Measurements from ENCODE around the gene TMEM132D. TPM values are rescaled to one million over a fixed set of nuclear protein-coding genes. Genes with fewer than 3 reads are reported as not detected.

Gene TMEM132D
- total RNA-seq, 2 donors from 2014 or later: not detected

- peaks cover 2% of the 10 kb centered on the region for H3K9me3 Mint-ChIP-seq
- ATAC-seq (no peak), DNase-seq (ENCODE audit: low spot score) (no peak)
- H3K27ac Mint-ChIP-seq: no peak overlapping the region
- no peak overlapping the region for H3K4me3 Mint-ChIP-seq
- no peaks in the 10 kb centered on the region for H3K4me1 Mint-ChIP-seq (ENCODE audit: low read depth in 2 of 2)
- H3K27me3 Mint-ChIP-seq: peaks cover 8 to 18% of the 10 kb centered on the region in 2 donors
- no peaks in the 10 kb centered on the region for H3K36me3 Mint-ChIP-seq
Observed at GRCh38 chr12:129459886-129460285, 443.9 kb downstream of the TMEM132D start.

GRCh38 chr12:129446696-129447095 is 457.1 kb downstream of the TMEM132D start:
- Mint-ChIP-seq H3K36me3 (no peaks in the 10 kb centered on the region), H3K4me3 (no peak overlapping the region), H3K4me1 (ENCODE audit: low read depth in 2 of 2) (no peaks in the 10 kb centered on the region), H3K27ac (no peak overlapping the region), H3K9me3 (no peaks in the 10 kb centered on the region), H3K27me3 (peaks cover 2 to 8% of the 10 kb centered on the region in 2 donors)
- no peak for ATAC-seq
- DNase-seq (ENCODE audit: low spot score): no peak

GRCh38 chr12:129440278-129440677 is 463.5 kb downstream of the TMEM132D start:
- ATAC-seq (no peak), DNase-seq (ENCODE audit: low spot score) (no peak)
- Mint-ChIP-seq H3K36me3 (no peaks in the 10 kb centered on the region), H3K4me1 (ENCODE audit: low read depth in 2 of 2) (no peaks in the 10 kb centered on the region), H3K4me3 (no peak overlapping the region), H3K27me3 (peaks cover 2 to 8% of the 10 kb centered on the region in 2 donors), H3K27ac (no peak overlapping the region), H3K9me3 (no peaks in the 10 kb centered on the region)

GRCh38 chr12:129434790-129435189 is 469.0 kb downstream of the TMEM132D start:
- H3K9me3 Mint-ChIP-seq: peaks cover 9% of the 10 kb centered on the region
- no peaks in the 10 kb centered on the region for H3K36me3 Mint-ChIP-seq
- DNase-seq (ENCODE audit: low spot score): no peak
- ATAC-seq: no peak
- peaks cover 7 to 8% of the 10 kb centered on the region in 2 donors for H3K27me3 Mint-ChIP-seq
- H3K4me1 Mint-ChIP-seq (ENCODE audit: low read depth in 2 of 2): no peaks in the 10 kb centered on the region
- H3K4me3 Mint-ChIP-seq: no peak overlapping the region
- H3K27ac Mint-ChIP-seq: no peak overlapping the region

GRCh38 chr12:129428240-129428936 is 475.4 kb downstream of the TMEM132D start:
- no peak for ATAC-seq
- no peak overlapping the region for H3K27ac Mint-ChIP-seq
- no peak for DNase-seq (ENCODE audit: low spot score)
- peaks cover 9% of the 10 kb centered on the region for H3K9me3 Mint-ChIP-seq
- H3K36me3 Mint-ChIP-seq: no peaks in the 10 kb centered on the region
- no peak overlapping the region for H3K4me3 Mint-ChIP-seq
- H3K27me3 Mint-ChIP-seq: peaks cover 0 to 8% of the 10 kb centered on the region in 2 donors
- no peaks in the 10 kb centered on the region for H3K4me1 Mint-ChIP-seq (ENCODE audit: low read depth in 2 of 2)

- Mint-ChIP-seq H3K27ac (no peak overlapping the region), H3K4me1 (ENCODE audit: low read depth in 2 of 2) (no peaks in the 10 kb centered on the region), H3K9me3 (peaks cover 3% of the 10 kb centered on the region), H3K36me3 (no peaks in the 10 kb centered on the region), H3K27me3 (no peaks in the 10 kb centered on the region), H3K4me3 (no peak overlapping the region)
- ATAC-seq (no peak), DNase-seq (ENCODE audit: low spot score) (no peak)
Observed at GRCh38 chr12:129423041-129423580, 480.7 kb downstream of the TMEM132D start.

GRCh38 chr12:129413295-129413694 is 490.5 kb downstream of the TMEM132D start:
- no peaks in the 10 kb centered on the region for H3K36me3 Mint-ChIP-seq
- peaks cover 5% of the 10 kb centered on the region for H3K9me3 Mint-ChIP-seq
- DNase-seq (ENCODE audit: low spot score): no peak
- no peaks in the 10 kb centered on the region for H3K4me1 Mint-ChIP-seq (ENCODE audit: low read depth in 2 of 2)
- H3K27ac Mint-ChIP-seq: no peak overlapping the region
- H3K27me3 Mint-ChIP-seq: peaks cover 2 to 8% of the 10 kb centered on the region in 2 donors
- no peak for ATAC-seq
- H3K4me3 Mint-ChIP-seq: no peak overlapping the region

- no peak overlapping the region for H3K27ac Mint-ChIP-seq
- no peak overlapping the region for H3K4me3 Mint-ChIP-seq
- H3K4me1 Mint-ChIP-seq (ENCODE audit: low read depth in 2 of 2): no peaks in the 10 kb centered on the region
- no peaks in the 10 kb centered on the region for H3K36me3 Mint-ChIP-seq
- H3K9me3 Mint-ChIP-seq: no peaks in the 10 kb centered on the region
- H3K27me3 Mint-ChIP-seq: peaks cover 3 to 8% of the 10 kb centered on the region in 2 donors
- DNase-seq (ENCODE audit: low spot score): no peak
- ATAC-seq: no peak
Observed at GRCh38 chr12:129409281-129409680, 494.5 kb downstream of the TMEM132D start.

GRCh38 chr12:129404556-129404955 is 499.3 kb downstream of the TMEM132D start:
- DNase-seq (ENCODE audit: low spot score) (no peak), ATAC-seq (no peak)
- no peaks in the 10 kb centered on the region for H3K9me3 Mint-ChIP-seq
- H3K36me3 Mint-ChIP-seq: no peaks in the 10 kb centered on the region
- no peak overlapping the region for H3K4me3 Mint-ChIP-seq
- peaks cover 5 to 16% of the 10 kb centered on the region in 2 donors for H3K27me3 Mint-ChIP-seq
- no peak overlapping the region for H3K27ac Mint-ChIP-seq
- H3K4me1 Mint-ChIP-seq (ENCODE audit: low read depth in 2 of 2): no peaks in the 10 kb centered on the region

- Mint-ChIP-seq H3K36me3 (no peaks in the 10 kb centered on the region), H3K4me3 (no peak overlapping the region), H3K27me3 (peaks cover 7 to 24% of the 10 kb centered on the region in 2 donors), H3K9me3 (peaks cover 3% of the 10 kb centered on the region), H3K27ac (no peak overlapping the region), H3K4me1 (ENCODE audit: low read depth in 2 of 2) (no peaks in the 10 kb centered on the region)
- ATAC-seq (peak in 1 of 2 donors; percentile 33), DNase-seq (ENCODE audit: low spot score) (no peak)
Observed at GRCh38 chr12:129401572-129401971, 502.3 kb downstream of the TMEM132D start.

- DNase-seq (ENCODE audit: low spot score) (no peak), ATAC-seq (no peak)
- Mint-ChIP-seq H3K9me3 (peaks cover 2% of the 10 kb centered on the region), H3K4me1 (ENCODE audit: low read depth in 2 of 2) (no peaks in the 10 kb centered on the region), H3K36me3 (no peaks in the 10 kb centered on the region), H3K4me3 (no peak overlapping the region), H3K27me3 (peaks cover 3 to 5% of the 10 kb centered on the region in 2 donors), H3K27ac (no peak overlapping the region)
Observed at GRCh38 chr12:129394177-129394825, 509.5 kb downstream of the TMEM132D start.

GRCh38 chr12:129393357-129393937 is 510.4 kb downstream of the TMEM132D start:
- Mint-ChIP-seq H3K36me3 (no peaks in the 10 kb centered on the region), H3K27me3 (no peaks in the 10 kb centered on the region), H3K27ac (no peak overlapping the region), H3K9me3 (no peaks in the 10 kb centered on the region), H3K4me3 (no peak overlapping the region), H3K4me1 (ENCODE audit: low read depth in 2 of 2) (no peaks in the 10 kb centered on the region)
- DNase-seq (ENCODE audit: low spot score): no peak
- no peak for ATAC-seq

- ATAC-seq (no peak), DNase-seq (ENCODE audit: low spot score) (no peak)
- Mint-ChIP-seq H3K27me3 (peaks cover 0 to 11% of the 10 kb centered on the region in 2 donors), H3K27ac (no peak overlapping the region), H3K4me1 (ENCODE audit: low read depth in 2 of 2) (no peaks in the 10 kb centered on the region), H3K4me3 (no peak overlapping the region), H3K9me3 (no peaks in the 10 kb centered on the region), H3K36me3 (no peaks in the 10 kb centered on the region)
Observed at GRCh38 chr12:129385637-129385990, 518.2 kb downstream of the TMEM132D start.

GRCh38 chr12:129383956-129384355 is 519.9 kb downstream of the TMEM132D start:
- no peaks in the 10 kb centered on the region for H3K4me1 Mint-ChIP-seq (ENCODE audit: low read depth in 2 of 2)
- peaks cover 0 to 11% of the 10 kb centered on the region in 2 donors for H3K27me3 Mint-ChIP-seq
- DNase-seq (ENCODE audit: low spot score) (no peak), ATAC-seq (no peak)
- no peaks in the 10 kb centered on the region for H3K36me3 Mint-ChIP-seq
- no peaks in the 10 kb centered on the region for H3K9me3 Mint-ChIP-seq
- H3K4me3 Mint-ChIP-seq: no peak overlapping the region
- no peak overlapping the region for H3K27ac Mint-ChIP-seq

Data from natural killer cell treated with Interleukin-12 subunit alpha and Interleukin-12 subunit beta and Interleukin-15 and Interleukin-18, amount 100 ng/mL, for 72 hours (primary cell).